GM20000 (cell line): ENCODE results near the gene FAM107B.

Experiments used
- DNase-seq: peaks from one replicate; pipeline ENCODE4 v3.0.0; 2012; ENCODE audit warnings: low spot score
- TF ChIP-seq, protein P1 (sequence below): IDR thresholded peaks from 2 replicates; pipeline ENCODE4 v1.5.1; 2012; ENCODE audit warnings: mild to moderate bottlenecking, control low read depth; ENCODE audit errors: extremely low read depth, missing control alignments

Gene FAM107B

DNA sequence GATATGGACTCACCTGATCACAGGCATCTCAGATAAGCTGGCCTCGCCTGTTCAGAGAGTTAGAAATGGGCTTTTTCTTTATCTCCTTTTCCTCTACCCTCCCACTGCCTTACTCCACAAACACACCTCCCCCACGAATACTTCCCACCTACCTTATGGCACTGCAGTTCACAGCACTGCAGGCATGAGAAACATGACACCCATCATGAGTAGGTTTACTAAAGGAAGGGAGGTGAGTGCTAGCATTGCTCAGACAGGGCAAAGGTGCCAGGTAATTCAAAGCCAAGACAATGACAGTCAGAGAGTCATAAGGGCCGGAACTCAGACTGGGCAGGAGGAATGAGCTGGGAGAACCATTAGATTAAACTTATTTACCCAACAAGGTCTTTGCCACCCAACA lies 220.6 kb downstream of the FAM107B start:
- TF ChIP-seq, protein P1, sequence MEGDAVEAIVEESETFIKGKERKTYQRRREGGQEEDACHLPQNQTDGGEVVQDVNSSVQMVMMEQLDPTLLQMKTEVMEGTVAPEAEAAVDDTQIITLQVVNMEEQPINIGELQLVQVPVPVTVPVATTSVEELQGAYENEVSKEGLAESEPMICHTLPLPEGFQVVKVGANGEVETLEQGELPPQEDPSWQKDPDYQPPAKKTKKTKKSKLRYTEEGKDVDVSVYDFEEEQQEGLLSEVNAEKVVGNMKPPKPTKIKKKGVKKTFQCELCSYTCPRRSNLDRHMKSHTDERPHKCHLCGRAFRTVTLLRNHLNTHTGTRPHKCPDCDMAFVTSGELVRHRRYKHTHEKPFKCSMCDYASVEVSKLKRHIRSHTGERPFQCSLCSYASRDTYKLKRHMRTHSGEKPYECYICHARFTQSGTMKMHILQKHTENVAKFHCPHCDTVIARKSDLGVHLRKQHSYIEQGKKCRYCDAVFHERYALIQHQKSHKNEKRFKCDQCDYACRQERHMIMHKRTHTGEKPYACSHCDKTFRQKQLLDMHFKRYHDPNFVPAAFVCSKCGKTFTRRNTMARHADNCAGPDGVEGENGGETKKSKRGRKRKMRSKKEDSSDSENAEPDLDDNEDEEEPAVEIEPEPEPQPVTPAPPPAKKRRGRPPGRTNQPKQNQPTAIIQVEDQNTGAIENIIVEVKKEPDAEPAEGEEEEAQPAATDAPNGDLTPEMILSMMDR, result no peak
- no peak for DNase-seq

DNA sequence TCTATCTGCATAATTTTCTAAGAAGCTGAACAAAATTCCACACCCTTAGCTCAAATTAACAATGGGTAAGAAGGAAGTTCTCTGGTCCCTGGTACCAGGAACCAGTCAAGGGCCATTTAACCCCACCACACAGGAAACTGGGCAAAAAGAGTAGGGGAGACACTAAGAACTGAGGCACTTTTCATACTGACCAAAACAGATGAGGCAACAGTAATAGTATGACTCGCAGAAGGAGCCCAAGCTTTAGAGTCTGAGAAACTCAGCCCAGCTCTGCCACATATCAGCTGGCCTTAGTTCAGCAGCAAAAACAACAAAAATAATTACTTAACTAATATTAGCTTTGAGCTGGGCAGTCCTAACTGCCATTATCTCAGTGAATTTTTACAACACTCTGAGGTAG lies 221.2 kb downstream of the FAM107B start:
- no peak for DNase-seq
- TF ChIP-seq, protein P1, result no peak

DNA sequence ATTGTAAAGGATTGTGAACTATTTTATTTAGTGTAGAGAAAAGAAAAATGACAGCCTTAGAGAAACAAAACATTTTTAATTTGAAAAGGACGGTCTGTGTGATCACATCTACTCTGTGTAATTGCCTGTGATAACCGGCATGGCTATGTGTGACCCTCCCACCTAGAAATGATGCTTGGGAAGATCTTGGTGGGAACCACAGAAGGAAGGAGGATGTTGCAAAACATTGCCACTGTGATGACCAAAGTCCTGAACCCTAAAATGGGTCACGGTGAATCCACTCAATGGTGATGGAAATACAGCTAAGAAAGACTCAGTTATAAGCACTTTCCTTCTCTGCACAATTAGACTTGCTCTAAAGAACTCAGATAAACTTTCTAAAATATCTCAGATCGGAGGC lies 222.7 kb downstream of the FAM107B start:
- DNase-seq, result no peak
- TF ChIP-seq, protein P1, result no peak

DNA sequence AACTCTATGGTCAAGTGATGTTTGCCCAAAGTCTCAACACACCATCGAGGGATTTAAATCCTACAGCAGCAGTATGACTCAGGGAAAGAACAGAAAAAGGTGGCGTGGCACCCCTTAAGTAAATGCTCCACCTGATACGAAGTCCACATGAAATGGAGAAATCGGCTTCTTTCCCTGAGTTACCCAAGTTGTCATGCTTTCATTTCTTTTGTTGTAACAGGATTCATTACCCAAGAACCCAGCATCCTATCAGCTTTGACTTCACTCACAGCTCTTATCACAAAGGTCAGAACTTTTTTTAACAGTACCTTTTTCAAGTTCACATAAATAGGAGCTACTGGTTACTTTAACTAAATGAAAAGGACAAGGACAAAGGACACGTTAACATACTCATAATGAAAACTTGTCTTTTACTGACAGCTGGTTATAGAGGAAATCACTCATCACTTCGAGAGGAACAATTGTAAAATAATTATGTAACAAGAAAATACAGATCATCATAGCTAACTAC lies 224.2 kb downstream of the FAM107B start:
- TF ChIP-seq, protein P1, result no peak

DNA sequence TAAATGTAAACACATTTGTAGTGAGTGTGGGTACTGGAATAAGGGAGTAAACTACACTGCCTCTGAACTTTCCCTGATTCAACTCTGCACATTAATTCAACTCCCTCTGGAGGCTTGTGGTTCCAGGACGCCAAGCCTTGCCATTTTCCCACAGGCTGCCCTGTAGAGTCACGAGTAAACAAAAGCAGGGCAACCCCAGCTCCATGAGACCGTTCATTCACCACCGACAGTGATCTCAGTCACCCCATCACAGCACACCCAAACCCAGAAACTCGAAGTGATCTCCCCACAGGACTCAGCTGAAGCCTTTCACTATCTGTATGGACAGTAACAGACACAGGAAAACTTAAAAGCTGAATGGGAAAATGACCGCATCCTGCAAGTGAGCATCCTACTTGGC lies 225.2 kb downstream of the FAM107B start:
- no peak for DNase-seq

More for the DNA sequence above, 224.2 kb downstream of the FAM107B start:
- no peak for DNase-seq

DNA sequence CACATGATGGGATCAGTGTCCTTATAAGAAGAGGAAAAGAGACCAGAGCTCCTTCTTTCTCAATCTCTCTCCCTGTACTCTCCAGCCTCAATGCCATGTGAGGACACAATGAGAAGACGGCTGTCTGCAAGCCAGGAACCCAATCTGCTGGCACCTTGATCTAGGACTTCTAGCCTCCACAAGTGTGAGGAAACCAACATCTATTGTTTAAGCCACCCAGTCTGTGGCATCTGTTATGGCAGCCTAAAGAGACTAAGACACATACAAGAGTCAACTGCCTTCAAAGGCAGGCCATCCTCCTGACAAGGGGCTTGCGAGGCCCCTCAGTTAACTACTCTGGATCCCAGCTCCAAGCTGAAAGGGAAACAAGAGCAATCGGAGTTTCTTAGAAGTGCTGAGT lies 225.7 kb downstream of the FAM107B start:
- TF ChIP-seq, protein P1, result no peak
- no peak for DNase-seq

More for the DNA sequence above, 225.2 kb downstream of the FAM107B start:
- TF ChIP-seq, protein P1, result no peak

DNA sequence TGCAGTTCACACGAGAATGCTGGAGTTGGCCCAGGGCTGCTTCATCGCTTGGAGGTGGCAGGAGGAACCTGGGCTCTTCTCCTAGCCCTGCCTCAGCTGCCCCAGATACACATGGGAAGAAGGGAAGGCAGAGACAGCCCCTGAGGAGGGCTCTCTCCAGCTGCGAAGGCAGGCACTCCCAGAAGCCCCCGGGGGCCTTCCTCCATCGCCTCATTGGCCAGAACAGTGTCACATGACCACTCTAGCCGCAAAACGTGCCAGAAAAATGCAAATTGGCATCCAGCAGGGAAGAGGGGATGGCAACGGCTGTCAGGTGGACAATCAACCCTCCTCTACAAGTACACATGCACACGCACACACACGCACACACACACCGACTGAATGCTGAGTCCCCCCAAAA lies 226.2 kb downstream of the FAM107B start:
- TF ChIP-seq, protein P1, result no peak
- DNase-seq, result no peak
